PC-3 (cell line): ENCODE data around the gene SAMD3. TPM values are rescaled to one million over a fixed set of nuclear protein-coding genes. Genes with fewer than 3 reads are reported as not detected.

Source experiments
- ATAC-seq: fragments of 200-7000 bp; cut with Tn5 transposase; 2 replicates; pipeline ENCODE4 v1.9.1; 2020; ENCODE audit warnings: mild to moderate bottlenecking, moderate library complexity
- BruUV-seq: library from RNA; stranded (reverse); fragments of 400-500 nt; replicated peaks from 2 replicates; lab custom pipeline; 2021; lab: Mats Ljungman, UMichigan
- CTCF ChIA-PET: fragments of 300-600 bp; sonication (Branson Sonifier 250); formaldehyde crosslinking; loops from one replicate; lab custom pipeline; 2022; ENCODE audit warnings: antibody characterized with exemption; lab: Charles Lee
- POLR2A ChIA-PET: fragments of 300-600 bp; sonication (Branson Sonifier 250); formaldehyde crosslinking; loops from one replicate; lab custom pipeline; 2022; ENCODE audit warnings: antibody characterized with exemption; ENCODE audit not compliant: unreplicated experiment; lab: Charles Lee
- DNase-seq: peaks from one replicate; pipeline ENCODE4 v3.0.0-alpha.2; 2015
- H2AFZ ChIP-seq: fragments of 300-600 bp; sonication (generic); 2 replicates; pipeline ENCODE4 v1.6.0; 2016; ENCODE audit warnings: antibody characterized with exemption, low read length
- H3F3A ChIP-seq: fragments of 300-600 bp; sonication (generic); one replicate; pipeline ENCODE4 v1.6.0; 2017; ENCODE audit warnings: antibody characterized with exemption, low read length, control low read depth, mild to moderate bottlenecking; ENCODE audit not compliant: unreplicated experiment
- H3K27ac ChIP-seq: fragments of 300-600 bp; sonication (generic); 2 replicates; pipeline ENCODE4 v1.5.1; 2016; ENCODE audit warnings: mild to moderate bottlenecking, low read length
- H3K27me3 ChIP-seq: fragments of 300-600 bp; sonication (generic); 2 replicates; pipeline ENCODE4 v1.6.1; 2016; ENCODE audit warnings: low read length, mixed read lengths
- H3K36me3 ChIP-seq: fragments of 300-600 bp; sonication (generic); 2 replicates; pipeline ENCODE4 v1.6.1; 2016; ENCODE audit warnings: low read depth, mixed run types, low read length, mixed read lengths
- H3K4me1 ChIP-seq: fragments of 300-600 bp; sonication (generic); 2 replicates; pipeline ENCODE4 v1.5.1; 2016; ENCODE audit warnings: low read length; ENCODE audit not compliant: insufficient read depth
- H3K4me2 ChIP-seq: fragments of 300-600 bp; sonication (generic); 2 replicates; pipeline ENCODE4 v1.6.0; 2016; ENCODE audit warnings: low read length
- H3K4me3 ChIP-seq: fragments of 300-600 bp; sonication (generic); 2 replicates; pipeline ENCODE4 v1.5.1; 2016; ENCODE audit warnings: mild to moderate bottlenecking, low read length, mixed read lengths
- H3K79me2 ChIP-seq: fragments of 300-600 bp; sonication (generic); 2 replicates; pipeline ENCODE4 v1.6.1; 2017; ENCODE audit warnings: low read length, mixed read lengths
- H3K9ac ChIP-seq: fragments of 300-600 bp; sonication (generic); 2 replicates; pipeline ENCODE4 v1.6.0; 2016; ENCODE audit warnings: mild to moderate bottlenecking, low read length
- H3K9me2 ChIP-seq: fragments of 300-600 bp; sonication (generic); replicated peaks from 2 replicates; pipeline ENCODE4 v1.6.1; 2016; ENCODE audit warnings: mixed run types, low read length, mixed read lengths
- H3K9me3 ChIP-seq: fragments of 300-600 bp; sonication (generic); 2 replicates; pipeline ENCODE4 v1.6.1; 2016; ENCODE audit warnings: low read length, mixed read lengths
- H4K20me1 ChIP-seq: fragments of 300-600 bp; sonication (generic); 2 replicates; pipeline ENCODE4 v1.6.1; 2016; ENCODE audit warnings: low read length, mixed read lengths
- EZH2 ChIP-seq: fragments of 300-600 bp; sonication (generic); IDR thresholded peaks from one replicate; pipeline ENCODE4 v1.6.1; 2017; ENCODE audit warnings: antibody characterized with exemption, mild to moderate bottlenecking, low read length; ENCODE audit not compliant: unreplicated experiment
- EZH2phosphoT487 ChIP-seq: fragments of 300-600 bp; sonication (generic); IDR thresholded peaks from 2 replicates; pipeline ENCODE4 v1.6.1; 2018; ENCODE audit warnings: mild to moderate bottlenecking, antibody characterized with exemption, low read length, borderline replicate concordance
- intact Hi-C: fragments of 100-400 bp; cut with micrococcal nuclease; formaldehyde crosslinking; loops from 2 replicates; pipeline ENCODE4 v1.9.0; 2023
- total RNA-seq: library from RNA; depleted of rRNA; stranded (reverse); fragments of >200 nt; gene quantifications from 2 replicates; pipeline ENCODE4 v1.2.3, GENCODE V29; 2014
- TF ChIP-seq, protein P1 (sequence below): fragments of 300-600 bp; sonication (generic); conservative IDR thresholded peaks from 2 replicates; pipeline ENCODE4 v1.5.1; 2017; ENCODE audit warnings: antibody characterized with exemption, low read depth, mild to moderate bottlenecking, low read length

SAMD3 gene
- total RNA-seq, 1 experiment from 2014 or later: not detected

- no peak for DNase-seq
- intact Hi-C loops: no loop called here
- no peak overlapping the region for H3K27ac ChIP-seq
- CTCF ChIA-PET: no interaction called here
- H3F3A ChIP-seq: no peaks in the 10 kb centered on the region
- no peaks in the 10 kb centered on the region for H3K79me2 ChIP-seq
- H3K4me1 ChIP-seq: no peaks in the 10 kb centered on the region
- no peak overlapping the region for H3K4me3 ChIP-seq
- TF ChIP-seq EZH2: no peak
- TF ChIP-seq EZH2phosphoT487: no peak
- TF ChIP-seq, protein P1, sequence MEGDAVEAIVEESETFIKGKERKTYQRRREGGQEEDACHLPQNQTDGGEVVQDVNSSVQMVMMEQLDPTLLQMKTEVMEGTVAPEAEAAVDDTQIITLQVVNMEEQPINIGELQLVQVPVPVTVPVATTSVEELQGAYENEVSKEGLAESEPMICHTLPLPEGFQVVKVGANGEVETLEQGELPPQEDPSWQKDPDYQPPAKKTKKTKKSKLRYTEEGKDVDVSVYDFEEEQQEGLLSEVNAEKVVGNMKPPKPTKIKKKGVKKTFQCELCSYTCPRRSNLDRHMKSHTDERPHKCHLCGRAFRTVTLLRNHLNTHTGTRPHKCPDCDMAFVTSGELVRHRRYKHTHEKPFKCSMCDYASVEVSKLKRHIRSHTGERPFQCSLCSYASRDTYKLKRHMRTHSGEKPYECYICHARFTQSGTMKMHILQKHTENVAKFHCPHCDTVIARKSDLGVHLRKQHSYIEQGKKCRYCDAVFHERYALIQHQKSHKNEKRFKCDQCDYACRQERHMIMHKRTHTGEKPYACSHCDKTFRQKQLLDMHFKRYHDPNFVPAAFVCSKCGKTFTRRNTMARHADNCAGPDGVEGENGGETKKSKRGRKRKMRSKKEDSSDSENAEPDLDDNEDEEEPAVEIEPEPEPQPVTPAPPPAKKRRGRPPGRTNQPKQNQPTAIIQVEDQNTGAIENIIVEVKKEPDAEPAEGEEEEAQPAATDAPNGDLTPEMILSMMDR: no peak
- POLR2A ChIA-PET: no interaction called here
- no peak for ATAC-seq
- H3K36me3 ChIP-seq: no peaks in the 10 kb centered on the region
- H2AFZ ChIP-seq: no peak overlapping the region
- H3K9ac ChIP-seq: no peak overlapping the region
- BruUV-seq: no TSS peak
- H3K9me2 ChIP-seq: no peaks in the 10 kb centered on the region
- no peaks in the 10 kb centered on the region for H3K9me3 ChIP-seq
- H4K20me1 ChIP-seq: no peaks in the 10 kb centered on the region
- H3K27me3 ChIP-seq: no peaks in the 10 kb centered on the region
- no peak overlapping the region for H3K4me2 ChIP-seq
Observed at GRCh38 chr6:130140084-130140483, 82.7 kb downstream of the SAMD3 start.

DNA sequence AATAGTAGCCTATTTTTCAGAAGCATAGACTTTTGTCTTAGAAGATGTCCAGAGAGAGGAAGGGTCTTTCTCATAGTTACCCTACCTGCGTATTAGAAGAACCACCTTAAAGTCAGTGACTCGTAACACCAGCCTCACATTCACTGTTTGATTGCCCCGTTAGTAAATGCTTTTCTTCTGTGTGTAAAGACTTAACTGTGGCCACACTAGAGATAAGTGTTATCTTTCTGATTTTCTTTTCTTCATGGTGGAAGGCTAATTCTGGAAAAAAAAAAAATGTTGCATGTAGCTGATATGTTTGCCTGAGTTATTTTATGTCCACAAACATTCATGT, 83.9 kb downstream of the SAMD3 start:
- no peaks in the 10 kb centered on the region for H3K9me2 ChIP-seq
- TF ChIP-seq EZH2phosphoT487 (no peak), EZH2 (no peak)
- TF ChIP-seq, protein P1: no peak
- H3K27ac ChIP-seq: no peak overlapping the region
- no peak overlapping the region for H3K9ac ChIP-seq
- H3K36me3 ChIP-seq: no peaks in the 10 kb centered on the region
- ATAC-seq (no peak), DNase-seq (no peak)
- no peaks in the 10 kb centered on the region for H3K9me3 ChIP-seq
- no peaks in the 10 kb centered on the region for H4K20me1 ChIP-seq
- intact Hi-C loops: no loop called here
- ChIA-PET CTCF (no interaction called here), POLR2A (no interaction called here)
- H2AFZ ChIP-seq: no peak overlapping the region
- no peaks in the 10 kb centered on the region for H3K4me1 ChIP-seq
- no peak overlapping the region for H3K4me2 ChIP-seq
- no TSS peak for BruUV-seq
- no peaks in the 10 kb centered on the region for H3K79me2 ChIP-seq
- H3K4me3 ChIP-seq: no peak overlapping the region
- H3F3A ChIP-seq: no peaks in the 10 kb centered on the region
- no peaks in the 10 kb centered on the region for H3K27me3 ChIP-seq

DNA sequence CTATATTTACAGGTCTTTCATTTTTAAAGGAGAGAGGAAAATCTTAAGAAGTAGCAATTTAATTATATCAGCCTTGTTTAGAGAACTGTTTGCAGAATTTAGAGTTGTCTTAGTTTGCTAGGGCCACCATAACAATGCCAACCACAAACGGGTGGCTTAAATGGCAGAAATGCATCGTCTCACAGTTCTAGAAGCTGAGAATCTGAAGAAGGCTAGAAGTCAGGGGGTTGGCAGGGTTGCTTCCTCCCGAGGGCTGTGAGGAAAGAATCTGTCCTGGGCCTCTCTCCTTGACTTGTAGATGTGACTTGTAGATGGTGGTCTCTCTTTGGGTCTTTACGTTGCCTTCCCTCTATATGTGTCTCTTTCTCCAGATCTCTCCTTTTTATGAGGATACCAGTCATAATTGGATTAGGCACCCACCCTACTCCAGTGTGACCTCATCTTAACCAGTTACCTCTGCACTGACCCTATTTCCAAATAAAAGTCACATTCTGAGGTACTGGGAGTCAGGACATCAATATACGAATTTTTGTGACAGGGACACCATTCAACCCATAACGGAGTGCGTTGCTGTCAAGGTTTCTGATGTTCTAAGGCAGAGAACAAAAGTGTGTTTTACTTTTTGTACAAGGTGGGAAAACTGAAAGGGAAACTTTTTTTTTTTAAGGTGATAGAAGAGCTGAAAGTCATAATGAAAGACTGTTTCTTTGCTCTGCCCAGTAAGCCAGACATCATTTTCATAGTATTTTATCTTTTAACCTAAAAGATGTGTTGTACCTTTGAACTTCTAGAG, 84.4 kb downstream of the SAMD3 start:
- no peak overlapping the region for H2AFZ ChIP-seq
- intact Hi-C loops: no loop called here
- BruUV-seq: no TSS peak
- TF ChIP-seq EZH2phosphoT487: no peak
- no peak for TF ChIP-seq EZH2
- TF ChIP-seq, protein P1: no peak
- ChIA-PET POLR2A (no interaction called here), CTCF (no interaction called here)
- H3K79me2 ChIP-seq: no peaks in the 10 kb centered on the region
- no peaks in the 10 kb centered on the region for H3K9me2 ChIP-seq
- H3K36me3 ChIP-seq: no peaks in the 10 kb centered on the region
- no peak for DNase-seq
- H3K27ac ChIP-seq: no peak overlapping the region
- H3F3A ChIP-seq: no peaks in the 10 kb centered on the region
- H3K4me2 ChIP-seq: no peak overlapping the region
- ATAC-seq: no peak
- H3K9me3 ChIP-seq: no peaks in the 10 kb centered on the region
- H4K20me1 ChIP-seq: no peaks in the 10 kb centered on the region
- H3K4me1 ChIP-seq: no peaks in the 10 kb centered on the region
- H3K27me3 ChIP-seq: no peaks in the 10 kb centered on the region
- no peak overlapping the region for H3K4me3 ChIP-seq
- H3K9ac ChIP-seq: no peak overlapping the region
